K562 (cell line): Measurements from ENCODE around the gene DLL4. TPM values are rescaled to one million over a fixed set of nuclear protein-coding genes. Genes with fewer than 3 reads are reported as not detected.

Source experiments
- FOXK2 ChIP-seq, 2 experiments: fragments of 450-650 bp; IDR thresholded peaks in 1 of 2; conservative IDR thresholded peaks in 1 of 2; 2 replicates each; pipeline ENCODE4 v1.6.1; 2016; ENCODE audit warnings: low read depth in 2 of 2, mild to moderate bottlenecking in 1 of 2
- MCM7 ChIP-seq, 2 experiments: fragments of 450-650 bp; IDR thresholded peaks; 2 replicates each; pipeline ENCODE4 v1.6.1; 2016 to 2018
- SMAD4 ChIP-seq: fragments of 250-450 bp; sonication (Bioruptor Pico); conservative IDR thresholded peaks from 2 replicates; pipeline ENCODE4 v1.8.0; 2021; ENCODE audit warnings: inconsistent platforms, mild to moderate bottlenecking, moderate library complexity
- ZBTB8A ChIP-seq: fragments of 450-650 bp; IDR thresholded peaks from 2 replicates; pipeline ENCODE4 v1.6.1; 2018; ENCODE audit warnings: mild to moderate bottlenecking, moderate library complexity; ENCODE audit not compliant: partially characterized antibody
- polyA plus RNA-seq, 8 experiments: library from polyadenylated mRNA; depleted of rRNA in 4 of 8; stranded (reverse) in 5 of 8; unstranded in 3 of 8; fragments of >200 nt; fragmentation: Nextera tagmentation in 2 of 8; fragmentation: Illumina TruSeq in 1 of 8; extraction: Ambion mirVana in 2 of 8; extraction: Trizol in 1 of 8; gene quantifications; 2 replicates each; pipeline versions ENCODE4 v1.2.1 to v1.2.3, GENCODE V29; 2011 to 2014; ENCODE audit warnings: inconsistent platforms in 1 of 8, missing spikeins in 1 of 8
- total RNA-seq, 7 experiments: library from RNA; depleted of rRNA in 6 of 7; stranded (reverse); fragments of >200 nt in 6 of 7; fragmentation: Illumina TruSeq in 2 of 7; extraction: Trizol in 2 of 7; gene quantifications; 2 replicates each; pipeline versions ENCODE4 v1.2.1 to v1.2.3, GENCODE V29; 2011 to 2021; ENCODE audit warnings: low replicate concordance in 1 of 7
- TF ChIP-seq, protein P1 (sequence below), 2 experiments: fragments of 450-650 bp in 1 of 2; sonication (generic) in 1 of 2; formaldehyde crosslinking in 1 of 2; IDR thresholded peaks; 2 replicates each; pipeline versions ENCODE4 v1.7.1 to v1.9.0; 2016 to 2022; ENCODE audit warnings: inconsistent platforms in 1 of 2, mild to moderate bottlenecking in 1 of 2, missing genetic modification reagents in 1 of 2
- TF ChIP-seq, protein P2 (sequence below): fragments of 450-650 bp; conservative IDR thresholded peaks from 2 replicates; pipeline ENCODE4 v1.6.1; 2016; ENCODE audit warnings: missing genetic modification characterization, low read depth, mild to moderate bottlenecking, control low read depth, missing compliant biosample characterization
- TF ChIP-seq, protein P3 (sequence below): fragments of 450-650 bp; formaldehyde crosslinking; IDR thresholded peaks from 2 replicates; pipeline ENCODE4 v1.4.0; 2020; ENCODE audit warnings: mild to moderate bottlenecking
- TF ChIP-seq, protein P4 (sequence below): conservative IDR thresholded peaks from 2 replicates; pipeline ENCODE4 v1.6.1; 2011; ENCODE audit warnings: low read depth, mild to moderate bottlenecking, low read length; ENCODE audit not compliant: control insufficient read depth

The DLL4 gene
- total and polyA plus RNA-seq, 9 of the 15 experiments (the other 6 are each of a cell fraction or from before 2014, with no cell fraction given): 0.04 to 1.1 (median 0.41) TPM; not detected in 1

DNA sequence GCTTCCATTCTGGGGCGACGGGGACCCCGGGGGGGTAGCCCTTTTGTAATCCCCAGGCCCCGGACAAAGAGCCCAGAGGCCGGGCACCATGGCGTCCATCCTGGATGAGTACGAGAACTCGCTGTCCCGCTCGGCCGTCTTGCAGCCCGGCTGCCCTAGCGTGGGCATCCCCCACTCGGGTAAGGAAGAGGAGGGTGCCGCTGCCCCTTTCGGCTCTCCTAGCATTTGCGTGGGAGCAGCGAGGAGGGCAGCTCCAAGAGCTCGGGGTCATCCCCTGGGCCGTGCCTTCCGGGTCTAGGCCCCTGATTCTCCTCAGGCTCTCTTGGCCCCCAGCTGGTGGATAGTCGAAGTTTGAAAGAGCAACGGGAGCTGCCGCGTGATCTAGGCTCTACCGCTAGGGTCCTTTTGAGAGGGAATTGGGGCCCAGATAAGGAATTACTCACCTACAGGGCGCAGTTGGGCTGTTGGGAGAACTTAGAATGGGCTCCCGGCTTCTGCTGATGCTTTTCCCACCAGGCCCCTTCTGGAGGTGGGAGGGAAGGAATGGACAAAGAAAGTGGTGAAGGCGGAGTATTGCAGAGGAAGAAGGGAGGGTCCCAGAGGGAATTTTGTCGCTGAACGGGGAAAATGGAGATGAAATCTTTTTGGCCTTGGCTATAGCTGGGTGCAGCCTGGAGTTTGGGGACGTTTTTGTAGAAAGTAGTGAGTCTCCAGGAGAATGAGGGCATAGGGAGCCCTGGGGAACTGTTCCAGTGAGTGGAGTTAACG lies 34.3 kb upstream of the DLL4 start (continued):
- TF ChIP-seq, protein P1, sequence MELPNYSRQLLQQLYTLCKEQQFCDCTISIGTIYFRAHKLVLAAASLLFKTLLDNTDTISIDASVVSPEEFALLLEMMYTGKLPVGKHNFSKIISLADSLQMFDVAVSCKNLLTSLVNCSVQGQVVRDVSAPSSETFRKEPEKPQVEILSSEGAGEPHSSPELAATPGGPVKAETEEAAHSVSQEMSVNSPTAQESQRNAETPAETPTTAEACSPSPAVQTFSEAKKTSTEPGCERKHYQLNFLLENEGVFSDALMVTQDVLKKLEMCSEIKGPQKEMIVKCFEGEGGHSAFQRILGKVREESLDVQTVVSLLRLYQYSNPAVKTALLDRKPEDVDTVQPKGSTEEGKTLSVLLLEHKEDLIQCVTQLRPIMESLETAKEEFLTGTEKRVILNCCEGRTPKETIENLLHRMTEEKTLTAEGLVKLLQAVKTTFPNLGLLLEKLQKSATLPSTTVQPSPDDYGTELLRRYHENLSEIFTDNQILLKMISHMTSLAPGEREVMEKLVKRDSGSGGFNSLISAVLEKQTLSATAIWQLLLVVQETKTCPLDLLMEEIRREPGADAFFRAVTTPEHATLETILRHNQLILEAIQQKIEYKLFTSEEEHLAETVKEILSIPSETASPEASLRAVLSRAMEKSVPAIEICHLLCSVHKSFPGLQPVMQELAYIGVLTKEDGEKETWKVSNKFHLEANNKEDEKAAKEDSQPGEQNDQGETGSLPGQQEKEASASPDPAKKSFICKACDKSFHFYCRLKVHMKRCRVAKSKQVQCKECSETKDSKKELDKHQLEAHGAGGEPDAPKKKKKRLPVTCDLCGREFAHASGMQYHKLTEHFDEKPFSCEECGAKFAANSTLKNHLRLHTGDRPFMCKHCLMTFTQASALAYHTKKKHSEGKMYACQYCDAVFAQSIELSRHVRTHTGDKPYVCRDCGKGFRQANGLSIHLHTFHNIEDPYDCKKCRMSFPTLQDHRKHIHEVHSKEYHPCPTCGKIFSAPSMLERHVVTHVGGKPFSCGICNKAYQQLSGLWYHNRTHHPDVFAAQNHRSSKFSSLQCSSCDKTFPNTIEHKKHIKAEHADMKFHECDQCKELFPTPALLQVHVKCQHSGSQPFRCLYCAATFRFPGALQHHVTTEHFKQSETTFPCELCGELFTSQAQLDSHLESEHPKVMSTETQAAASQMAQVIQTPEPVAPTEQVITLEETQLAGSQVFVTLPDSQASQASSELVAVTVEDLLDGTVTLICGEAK (IDR thresholded peaks at IDR 0.05): no peak; the same call in 1 of the 2 replicates
- TF ChIP-seq, protein P1 (CRISPR knock-in tag; IDR thresholded peaks at IDR 0.05): no peak
- TF ChIP-seq, protein P2, sequence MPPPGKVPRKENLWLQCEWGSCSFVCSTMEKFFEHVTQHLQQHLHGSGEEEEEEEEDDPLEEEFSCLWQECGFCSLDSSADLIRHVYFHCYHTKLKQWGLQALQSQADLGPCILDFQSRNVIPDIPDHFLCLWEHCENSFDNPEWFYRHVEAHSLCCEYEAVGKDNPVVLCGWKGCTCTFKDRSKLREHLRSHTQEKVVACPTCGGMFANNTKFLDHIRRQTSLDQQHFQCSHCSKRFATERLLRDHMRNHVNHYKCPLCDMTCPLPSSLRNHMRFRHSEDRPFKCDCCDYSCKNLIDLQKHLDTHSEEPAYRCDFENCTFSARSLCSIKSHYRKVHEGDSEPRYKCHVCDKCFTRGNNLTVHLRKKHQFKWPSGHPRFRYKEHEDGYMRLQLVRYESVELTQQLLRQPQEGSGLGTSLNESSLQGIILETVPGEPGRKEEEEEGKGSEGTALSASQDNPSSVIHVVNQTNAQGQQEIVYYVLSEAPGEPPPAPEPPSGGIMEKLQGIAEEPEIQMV (tag): no peak
- TF ChIP-seq FOXK2 (conservative IDR thresholded peaks at IDR 0.05 in 1 of 2, IDR thresholded peaks at IDR 0.05 in 1 of 2; ENCODE audit: low read depth in 2 of 2) (no peak), MCM7 (IDR thresholded peaks at IDR 0.05) (no peak), SMAD4 (CRISPR knock-in tag) (no peak), ZBTB8A (no peak)
- TF ChIP-seq, protein P3, sequence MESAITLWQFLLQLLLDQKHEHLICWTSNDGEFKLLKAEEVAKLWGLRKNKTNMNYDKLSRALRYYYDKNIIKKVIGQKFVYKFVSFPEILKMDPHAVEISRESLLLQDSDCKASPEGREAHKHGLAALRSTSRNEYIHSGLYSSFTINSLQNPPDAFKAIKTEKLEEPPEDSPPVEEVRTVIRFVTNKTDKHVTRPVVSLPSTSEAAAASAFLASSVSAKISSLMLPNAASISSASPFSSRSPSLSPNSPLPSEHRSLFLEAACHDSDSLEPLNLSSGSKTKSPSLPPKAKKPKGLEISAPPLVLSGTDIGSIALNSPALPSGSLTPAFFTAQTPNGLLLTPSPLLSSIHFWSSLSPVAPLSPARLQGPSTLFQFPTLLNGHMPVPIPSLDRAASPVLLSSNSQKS (CRISPR knock-in tag): no peak
- TF ChIP-seq, protein P4, sequence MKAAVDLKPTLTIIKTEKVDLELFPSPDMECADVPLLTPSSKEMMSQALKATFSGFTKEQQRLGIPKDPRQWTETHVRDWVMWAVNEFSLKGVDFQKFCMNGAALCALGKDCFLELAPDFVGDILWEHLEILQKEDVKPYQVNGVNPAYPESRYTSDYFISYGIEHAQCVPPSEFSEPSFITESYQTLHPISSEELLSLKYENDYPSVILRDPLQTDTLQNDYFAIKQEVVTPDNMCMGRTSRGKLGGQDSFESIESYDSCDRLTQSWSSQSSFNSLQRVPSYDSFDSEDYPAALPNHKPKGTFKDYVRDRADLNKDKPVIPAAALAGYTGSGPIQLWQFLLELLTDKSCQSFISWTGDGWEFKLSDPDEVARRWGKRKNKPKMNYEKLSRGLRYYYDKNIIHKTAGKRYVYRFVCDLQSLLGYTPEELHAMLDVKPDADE: no peak
